Fibroblast of villous mesenchyme (primary cell): Measurements from ENCODE around the gene TERT. TPM values are rescaled to one million over a fixed set of nuclear protein-coding genes. Genes with fewer than 3 reads are reported as not detected.

Source experiments
- DNase-seq: peaks from one replicate; pipeline ENCODE4 v3.0.0-alpha.2; 2010; ENCODE audit warnings: low read depth
- H3K4me3 ChIP-seq: 2 replicates; pipeline ENCODE4 v1.5.1; 2011; ENCODE audit warnings: low read depth, mild to moderate bottlenecking, low read length
- CTCF ChIP-seq: IDR thresholded peaks from 2 replicates; pipeline ENCODE4 v1.5.1; 2012; ENCODE audit warnings: low read depth, mild to moderate bottlenecking, low read length; ENCODE audit not compliant: insufficient read depth
- total RNA-seq: library from RNA; depleted of rRNA; stranded (reverse); fragments of >200 nt; gene quantifications from 2 replicates; pipeline ENCODE4 v1.2.3, GENCODE V29; 2012

TERT gene
- total RNA-seq, 1 donor: not detected

- no peak for TF ChIP-seq CTCF
Observed at GRCh38 chr5:1244255-1244654, 50.6 kb downstream of the TERT start.

GRCh38 chr5:1243487-1244130 is 51.3 kb downstream of the TERT start:
- no peak overlapping the region for H3K4me3 ChIP-seq
- TF ChIP-seq CTCF: no peak
- DNase-seq: no peak

More at GRCh38 chr5:1244255-1244654, 50.6 kb downstream of the TERT start:
- no peak overlapping the region for H3K4me3 ChIP-seq
- DNase-seq: no peak

DNA sequence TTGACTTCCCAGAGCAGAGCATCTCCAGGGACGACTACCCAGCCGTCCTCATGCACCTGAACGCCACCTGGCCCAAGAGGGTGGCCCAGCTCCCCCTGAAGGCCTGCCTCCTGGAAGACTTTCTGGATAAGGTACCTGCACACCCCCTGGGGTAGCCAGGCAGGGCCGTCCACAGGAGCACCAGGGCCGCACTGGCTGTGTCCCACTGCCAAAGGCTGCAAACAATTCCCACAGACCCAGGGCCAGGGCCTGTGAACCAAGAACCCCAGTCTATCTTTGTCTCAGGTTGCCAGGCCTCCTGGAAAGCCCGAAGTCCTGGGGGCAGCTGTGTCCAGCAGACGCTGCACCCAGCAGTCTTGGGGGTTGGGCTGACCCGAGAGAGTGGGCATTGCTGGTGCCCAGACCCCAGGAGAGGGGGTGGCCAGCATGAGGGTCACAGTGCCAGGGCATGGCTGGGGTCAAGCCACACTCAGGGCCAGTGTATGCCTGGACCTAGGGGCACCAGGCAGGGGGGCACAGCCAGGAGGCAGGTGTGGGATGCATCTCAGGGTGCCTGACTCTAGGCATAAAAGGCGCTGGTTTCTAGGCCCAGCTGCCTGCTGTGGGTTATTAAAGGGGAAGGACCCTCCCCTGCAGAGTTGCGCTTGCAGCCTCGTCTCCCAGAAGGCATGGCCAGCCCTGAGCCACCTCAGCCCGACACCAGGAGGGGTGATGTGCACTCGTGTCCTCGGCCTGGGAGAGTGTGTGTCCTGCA is 52.0 kb downstream of the TERT start:
- DNase-seq: no peak
- no peak overlapping the region for H3K4me3 ChIP-seq
- no peak for TF ChIP-seq CTCF

GRCh38 chr5:1241509-1242080 is 53.3 kb downstream of the TERT start:
- DNase-seq: no peak
- TF ChIP-seq CTCF: no peak
- no peak overlapping the region for H3K4me3 ChIP-seq

GRCh38 chr5:1240496-1241260 is 54.2 kb downstream of the TERT start:
- DNase-seq: no peak
- TF ChIP-seq CTCF: no peak
- H3K4me3 ChIP-seq: no peak overlapping the region

DNA sequence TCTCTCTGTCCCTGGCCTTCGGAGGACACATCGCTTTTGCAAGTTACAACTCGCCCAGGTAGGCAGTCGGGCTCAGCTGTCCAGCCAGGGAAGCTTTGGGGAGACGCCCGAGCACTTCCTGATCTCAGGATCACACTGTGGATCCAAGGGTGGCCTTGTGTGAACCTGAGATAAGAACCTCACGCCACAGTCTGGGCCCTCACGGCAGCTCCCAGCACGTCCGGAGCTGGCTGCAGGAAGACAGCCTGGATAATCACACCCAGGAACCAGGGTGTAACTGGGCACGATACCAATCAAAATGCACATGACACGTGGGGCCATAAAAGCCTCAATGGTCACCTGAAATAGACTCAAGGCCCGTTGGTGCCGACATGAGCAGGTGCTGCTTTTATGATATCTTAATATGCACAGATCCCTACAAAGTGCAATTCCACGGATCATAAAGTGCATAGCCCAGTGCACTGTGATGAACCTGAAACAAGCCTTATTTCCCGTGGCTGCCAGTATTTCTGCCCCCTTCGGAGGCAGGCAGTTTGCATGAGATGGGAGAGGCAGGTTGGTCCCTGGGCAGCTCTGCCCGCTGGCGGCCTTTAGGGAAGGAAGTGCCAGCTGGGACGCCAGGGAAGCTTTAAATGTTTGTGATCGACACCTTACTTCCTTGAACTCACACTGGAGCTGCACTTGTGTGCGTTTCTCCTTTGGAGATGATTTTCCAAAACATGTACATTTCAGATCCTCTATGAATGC is 55.2 kb downstream of the TERT start:
- DNase-seq: no peak
- no peak overlapping the region for H3K4me3 ChIP-seq
- no peak for TF ChIP-seq CTCF
